Colonic mucosa (tissue), 4 donors: ENCODE measurements around the gene TECPR2. TPM values are rescaled to one million over a fixed set of nuclear protein-coding genes. Genes with fewer than 3 reads are reported as not detected.

Experiments
- DNase-seq: peaks from one replicate; pipeline ENCODE4 v3.0.0-alpha.2; 2020
- H3K27ac ChIP-seq: fragments of 200-600 bp; one replicate; pipeline ENCODE4 v1.8.0; 2021
- H3K27me3 ChIP-seq: fragments of 200-600 bp; one replicate; pipeline ENCODE4 v1.8.0; 2021
- H3K36me3 ChIP-seq: fragments of 200-600 bp; one replicate; pipeline ENCODE4 v1.8.0; 2021
- H3K4me1 ChIP-seq: fragments of 200-600 bp; one replicate; pipeline ENCODE4 v1.8.0; 2021; ENCODE audit warnings: mild to moderate bottlenecking
- H3K4me3 ChIP-seq: fragments of 200-600 bp; one replicate; pipeline ENCODE4 v1.8.0; 2021
- H3K9ac ChIP-seq, 2 donors: one replicate each; pipeline ENCODE4 v1.7.0; 2013; ENCODE audit warnings: control low read depth in 2 of 2, low read depth in 2 of 2, low read length in 2 of 2
- H3K9me3 ChIP-seq: fragments of 200-600 bp; one replicate; pipeline ENCODE4 v1.8.0; 2021
- intact Hi-C: fragments of 100-400 bp; cut with DNase I; formaldehyde crosslinking; loops from one replicate; pipeline ENCODE4 v1.14.1; 2022
- total RNA-seq, 2 donors: library from RNA; stranded (reverse); fragmentation: NEBNext Ultra II Directional in 1 of 2; extraction: Animal tissue kit (Norgen Biotek cat#: 25700) in 1 of 2; gene quantifications; one replicate each; pipeline ENCODE4 v1.2.1, GENCODE V29; 2021
- TF ChIP-seq, protein P1 (sequence below): fragments of 200-600 bp; IDR thresholded peaks from one replicate; pipeline ENCODE4 v1.8.0; 2022; ENCODE audit warnings: antibody characterized with exemption, mild to moderate bottlenecking
- donor health status: healthy.
- donor health status: DM: no; HTN: no; CAD: no.
- donor health status: DM: no; HTN: no; CAD: no.

The TECPR2 gene
- total RNA-seq, 2 donors from 2014 or later: 16.5 to 18.2 TPM

DNA sequence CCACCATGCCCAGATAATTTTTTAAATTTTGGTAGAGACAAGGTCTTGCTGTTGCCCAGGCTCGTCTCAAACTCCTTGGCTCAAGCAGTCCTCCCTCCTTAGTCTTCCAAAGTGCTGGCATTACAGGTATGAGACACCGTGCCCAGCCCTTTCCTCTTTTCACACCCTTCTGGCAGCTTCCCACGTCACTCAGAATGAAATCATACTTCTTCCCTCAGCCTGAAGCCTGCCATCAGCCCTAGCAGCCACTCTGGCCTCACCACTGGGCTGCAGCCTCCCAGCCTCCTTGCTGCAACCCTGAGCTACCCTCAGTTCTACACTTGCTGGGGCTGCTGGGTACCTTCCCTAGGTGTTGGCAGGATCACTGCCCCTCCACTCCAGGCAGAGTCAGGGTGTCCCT is 128.6 kb downstream of the TECPR2 start:
- DNase-seq: no peak
- no peak overlapping the region for H3K9ac ChIP-seq

DNA sequence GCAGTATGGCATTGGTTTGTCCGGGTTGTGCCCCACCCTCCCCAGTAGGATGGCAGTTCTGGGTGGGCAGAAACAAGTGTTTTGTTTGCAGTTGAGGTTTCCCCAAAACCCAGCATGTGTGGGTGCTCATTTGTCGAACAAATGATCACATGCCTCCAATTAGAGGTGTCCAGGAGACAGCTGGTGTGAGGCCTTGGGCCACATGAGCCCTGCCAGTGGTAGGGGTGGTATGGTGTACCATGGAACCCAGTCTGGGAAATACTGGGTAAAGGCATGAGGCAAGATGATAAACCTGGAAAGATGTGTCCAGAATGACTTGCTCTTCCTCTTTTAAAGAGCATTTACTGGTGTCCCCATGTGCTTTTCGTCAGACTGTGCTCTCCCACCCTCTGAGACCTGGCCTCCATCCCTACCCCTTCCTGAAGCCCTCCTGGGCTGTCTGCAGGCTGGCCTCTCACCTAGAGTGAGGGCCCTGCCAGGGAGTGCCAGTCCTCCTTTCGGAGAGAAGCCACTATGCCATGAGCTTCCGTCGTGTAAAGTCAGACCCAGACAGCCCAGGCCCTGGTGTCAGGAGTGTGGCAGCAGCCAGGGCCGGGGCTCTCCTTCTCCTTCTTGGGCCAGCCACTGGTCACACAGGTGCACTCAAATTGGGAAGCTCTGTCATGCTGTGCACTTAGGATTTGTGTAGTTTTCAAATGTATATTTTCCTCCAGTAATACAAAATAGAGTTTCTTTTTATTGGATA is 129.2 kb downstream of the TECPR2 start:
- no peak overlapping the region for H3K4me3 ChIP-seq
- intact Hi-C loops: no loop called here
- TF ChIP-seq, protein P1, sequence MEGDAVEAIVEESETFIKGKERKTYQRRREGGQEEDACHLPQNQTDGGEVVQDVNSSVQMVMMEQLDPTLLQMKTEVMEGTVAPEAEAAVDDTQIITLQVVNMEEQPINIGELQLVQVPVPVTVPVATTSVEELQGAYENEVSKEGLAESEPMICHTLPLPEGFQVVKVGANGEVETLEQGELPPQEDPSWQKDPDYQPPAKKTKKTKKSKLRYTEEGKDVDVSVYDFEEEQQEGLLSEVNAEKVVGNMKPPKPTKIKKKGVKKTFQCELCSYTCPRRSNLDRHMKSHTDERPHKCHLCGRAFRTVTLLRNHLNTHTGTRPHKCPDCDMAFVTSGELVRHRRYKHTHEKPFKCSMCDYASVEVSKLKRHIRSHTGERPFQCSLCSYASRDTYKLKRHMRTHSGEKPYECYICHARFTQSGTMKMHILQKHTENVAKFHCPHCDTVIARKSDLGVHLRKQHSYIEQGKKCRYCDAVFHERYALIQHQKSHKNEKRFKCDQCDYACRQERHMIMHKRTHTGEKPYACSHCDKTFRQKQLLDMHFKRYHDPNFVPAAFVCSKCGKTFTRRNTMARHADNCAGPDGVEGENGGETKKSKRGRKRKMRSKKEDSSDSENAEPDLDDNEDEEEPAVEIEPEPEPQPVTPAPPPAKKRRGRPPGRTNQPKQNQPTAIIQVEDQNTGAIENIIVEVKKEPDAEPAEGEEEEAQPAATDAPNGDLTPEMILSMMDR: no peak
- no peaks in the 10 kb centered on the region for H3K4me1 ChIP-seq
- no peak overlapping the region for H3K27ac ChIP-seq
- H3K36me3 ChIP-seq: no peaks in the 10 kb centered on the region
- no peak for DNase-seq
- H3K9me3 ChIP-seq: no peaks in the 10 kb centered on the region
- H3K27me3 ChIP-seq: no peaks in the 10 kb centered on the region
- no peak overlapping the region for H3K9ac ChIP-seq

More for the DNA sequence above, 128.6 kb downstream of the TECPR2 start:
- Histone ChIP-seq H3K9me3 (no peaks in the 10 kb centered on the region), H3K27ac (no peak overlapping the region), H3K27me3 (no peaks in the 10 kb centered on the region), H3K36me3 (no peaks in the 10 kb centered on the region), H3K4me1 (no peaks in the 10 kb centered on the region), H3K4me3 (no peak overlapping the region)
- TF ChIP-seq, protein P1: no peak
- intact Hi-C loops: no loop called here

DNA sequence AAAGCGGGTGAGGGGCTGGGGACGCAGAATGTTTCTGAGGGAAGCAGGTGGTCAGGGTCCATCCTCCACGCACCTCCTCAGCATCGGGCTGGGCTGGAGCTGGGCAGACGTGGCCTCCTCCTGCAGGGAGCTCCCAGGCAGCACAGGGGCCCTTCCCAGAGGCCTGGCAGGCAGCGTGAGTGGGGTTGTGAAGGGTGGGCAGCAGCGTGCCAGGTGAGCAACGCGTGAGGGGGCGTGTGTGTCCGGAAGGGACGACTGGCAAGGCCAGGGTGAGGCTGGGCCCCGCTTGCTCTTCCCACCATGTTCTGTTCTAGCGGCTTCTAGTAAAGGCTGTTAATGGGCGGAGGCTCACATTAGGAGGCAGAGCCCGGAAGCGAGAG is 129.8 kb downstream of the TECPR2 start:
- Histone ChIP-seq H3K4me3 (no peak overlapping the region), H3K9me3 (no peaks in the 10 kb centered on the region), H3K27me3 (no peaks in the 10 kb centered on the region), H3K9ac (no peak overlapping the region), H3K27ac (no peak overlapping the region), H3K4me1 (no peaks in the 10 kb centered on the region), H3K36me3 (no peaks in the 10 kb centered on the region)
- intact Hi-C loops: no loop called here
- TF ChIP-seq, protein P1: no peak
- DNase-seq: no peak

DNA sequence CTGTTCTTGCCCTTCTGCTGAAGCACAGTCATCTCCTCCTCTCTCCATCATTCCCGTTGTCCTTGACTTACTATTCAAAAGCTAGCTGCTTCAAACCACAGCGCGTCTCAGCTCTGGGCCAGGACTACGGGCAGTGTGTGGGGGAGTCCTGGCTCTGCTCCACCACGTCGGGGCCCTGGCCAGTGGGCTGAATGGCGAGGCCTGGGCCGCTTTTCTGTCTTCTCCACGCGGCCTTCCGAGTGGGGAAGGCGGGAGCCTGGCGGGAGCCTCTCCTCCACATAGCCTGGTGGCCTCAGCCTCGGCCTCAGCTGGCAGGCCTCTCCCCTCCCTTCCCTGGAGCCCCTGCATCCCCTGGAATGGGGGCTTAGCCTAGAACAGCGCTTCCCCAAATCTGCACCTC is 130.4 kb downstream of the TECPR2 start:
- Histone ChIP-seq H3K4me1 (no peaks in the 10 kb centered on the region), H3K36me3 (no peaks in the 10 kb centered on the region), H3K27me3 (no peaks in the 10 kb centered on the region), H3K9me3 (no peaks in the 10 kb centered on the region), H3K9ac (no peak overlapping the region), H3K4me3 (no peak overlapping the region), H3K27ac (no peak overlapping the region)
- intact Hi-C loops: no loop called here
- TF ChIP-seq, protein P1: no peak
- no peak for DNase-seq

DNA sequence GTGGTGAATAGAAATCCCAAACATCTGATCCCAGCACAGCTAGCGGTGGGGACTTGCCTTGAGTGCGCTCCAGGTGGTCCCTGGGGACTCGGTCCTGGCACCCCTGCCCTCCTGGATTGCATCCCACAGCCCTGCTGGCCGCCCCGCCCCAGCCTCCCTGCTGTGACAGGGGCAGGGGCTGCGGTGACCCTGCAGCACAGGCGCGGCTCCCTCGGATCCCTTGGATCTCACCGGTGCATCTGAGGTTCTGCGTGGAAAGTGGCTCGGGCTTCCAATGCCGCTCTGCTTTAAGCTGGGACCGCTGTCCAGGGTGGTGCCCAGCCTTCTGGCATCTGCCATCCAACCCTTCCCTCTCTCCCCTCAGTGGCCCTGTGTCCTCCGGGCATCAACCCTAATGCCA is 130.8 kb downstream of the TECPR2 start:
- no peak overlapping the region for H3K4me3 ChIP-seq
- intact Hi-C loops: no loop called here
- no peaks in the 10 kb centered on the region for H3K9me3 ChIP-seq
- TF ChIP-seq, protein P1: no peak
- no peaks in the 10 kb centered on the region for H3K36me3 ChIP-seq
- no peak overlapping the region for H3K27ac ChIP-seq
- no peak overlapping the region for H3K9ac ChIP-seq
- H3K4me1 ChIP-seq: no peaks in the 10 kb centered on the region
- H3K27me3 ChIP-seq: no peaks in the 10 kb centered on the region
- DNase-seq: no peak
